BE2C (cell line): ENCODE measurements around the gene CMIP.

ENCODE experiments used
- DNase-seq: peaks from one replicate; pipeline ENCODE4 v3.0.0-alpha.2; 2020
- H3K27me3 ChIP-seq: fragments of 250-450 bp; sonication (Bioruptor Pico); 2 replicates; pipeline ENCODE4 v1.5.1; 2020; ENCODE audit warnings: mild to moderate bottlenecking
- H3K36me3 ChIP-seq: fragments of 250-450 bp; sonication (Bioruptor Pico); 2 replicates; pipeline ENCODE4 v1.5.1; 2020; ENCODE audit warnings: mild to moderate bottlenecking
- H3K4me1 ChIP-seq: fragments of 250-450 bp; sonication (Bioruptor Pico); 2 replicates; pipeline ENCODE4 v1.5.1; 2020
- H3K4me3 ChIP-seq: 2 replicates; pipeline ENCODE4 v1.5.1; 2011; ENCODE audit warnings: low read depth, low read length
- H3K9me3 ChIP-seq: fragments of 250-450 bp; sonication (Bioruptor Pico); 2 replicates; pipeline ENCODE4 v1.5.1; 2020
- TF ChIP-seq, protein P1 (sequence below): IDR thresholded peaks from 2 replicates; pipeline ENCODE4 v1.5.1; 2012; ENCODE audit warnings: mild to moderate bottlenecking, low read depth, low read length

Gene CMIP

DNA sequence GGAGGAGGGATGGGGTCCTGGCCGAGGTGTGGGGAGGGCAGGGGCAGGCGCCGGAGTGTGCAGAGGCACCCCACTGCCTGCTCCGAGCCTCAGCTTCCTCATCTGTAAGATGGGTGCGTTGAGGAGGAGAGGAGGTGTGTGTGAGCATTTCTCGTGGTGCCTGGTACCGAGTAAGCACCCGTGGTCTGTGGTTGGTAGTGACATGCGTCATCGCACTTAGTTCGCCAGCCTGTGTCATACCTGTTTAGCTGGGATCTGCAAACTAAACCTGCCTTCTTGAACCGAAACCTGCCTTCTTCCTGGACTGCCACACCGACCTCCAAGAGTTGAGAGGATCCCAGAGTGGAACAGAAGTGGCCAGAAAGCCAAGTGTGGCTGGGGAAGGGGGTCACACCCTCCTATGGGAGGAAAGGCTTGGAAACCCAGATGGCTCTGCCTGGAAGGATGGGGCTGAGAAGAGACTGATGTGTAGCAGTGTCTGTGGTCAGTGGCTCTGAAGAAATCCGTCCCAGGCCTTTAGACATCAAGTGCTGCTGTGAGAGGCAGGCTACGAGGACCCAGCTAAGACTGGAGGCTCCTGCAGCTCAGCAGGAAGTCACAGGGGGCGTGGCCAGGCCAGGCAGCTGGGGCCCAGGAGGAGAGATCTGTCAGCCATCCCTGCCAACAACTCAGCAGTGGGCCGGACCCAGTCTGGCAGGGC is 171.9 kb downstream of the CMIP start:
- no peaks in the 10 kb centered on the region for H3K27me3 ChIP-seq
- TF ChIP-seq, protein P1, sequence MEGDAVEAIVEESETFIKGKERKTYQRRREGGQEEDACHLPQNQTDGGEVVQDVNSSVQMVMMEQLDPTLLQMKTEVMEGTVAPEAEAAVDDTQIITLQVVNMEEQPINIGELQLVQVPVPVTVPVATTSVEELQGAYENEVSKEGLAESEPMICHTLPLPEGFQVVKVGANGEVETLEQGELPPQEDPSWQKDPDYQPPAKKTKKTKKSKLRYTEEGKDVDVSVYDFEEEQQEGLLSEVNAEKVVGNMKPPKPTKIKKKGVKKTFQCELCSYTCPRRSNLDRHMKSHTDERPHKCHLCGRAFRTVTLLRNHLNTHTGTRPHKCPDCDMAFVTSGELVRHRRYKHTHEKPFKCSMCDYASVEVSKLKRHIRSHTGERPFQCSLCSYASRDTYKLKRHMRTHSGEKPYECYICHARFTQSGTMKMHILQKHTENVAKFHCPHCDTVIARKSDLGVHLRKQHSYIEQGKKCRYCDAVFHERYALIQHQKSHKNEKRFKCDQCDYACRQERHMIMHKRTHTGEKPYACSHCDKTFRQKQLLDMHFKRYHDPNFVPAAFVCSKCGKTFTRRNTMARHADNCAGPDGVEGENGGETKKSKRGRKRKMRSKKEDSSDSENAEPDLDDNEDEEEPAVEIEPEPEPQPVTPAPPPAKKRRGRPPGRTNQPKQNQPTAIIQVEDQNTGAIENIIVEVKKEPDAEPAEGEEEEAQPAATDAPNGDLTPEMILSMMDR: no peak
- peak; percentile 40 for DNase-seq
- H3K9me3 ChIP-seq: no peaks in the 10 kb centered on the region
- H3K36me3 ChIP-seq: no peaks in the 10 kb centered on the region
- H3K4me3 ChIP-seq: no peak overlapping the region
- H3K4me1 ChIP-seq: no peaks in the 10 kb centered on the region

DNA sequence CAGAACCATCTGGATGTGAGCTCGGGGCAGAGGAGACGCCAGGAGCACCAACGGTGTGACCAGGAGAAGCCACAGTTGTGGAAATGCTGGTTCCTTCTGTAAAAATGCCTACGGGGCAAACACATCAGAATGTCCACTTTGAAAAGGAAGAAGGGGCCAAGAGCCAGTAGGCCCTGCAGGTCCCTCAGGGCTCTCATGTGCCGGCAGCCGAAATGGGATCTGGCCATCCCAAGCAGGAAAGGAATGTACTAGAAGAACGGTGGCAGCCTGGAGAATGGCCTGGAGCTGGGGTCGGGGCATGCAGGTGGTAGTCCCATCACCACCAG is 172.4 kb downstream of the CMIP start:
- no peak overlapping the region for H3K4me3 ChIP-seq
- H3K9me3 ChIP-seq: no peaks in the 10 kb centered on the region
- H3K4me1 ChIP-seq: no peaks in the 10 kb centered on the region
- TF ChIP-seq, protein P1: no peak
- no peaks in the 10 kb centered on the region for H3K27me3 ChIP-seq
- H3K36me3 ChIP-seq: no peaks in the 10 kb centered on the region
- DNase-seq: no peak

DNA sequence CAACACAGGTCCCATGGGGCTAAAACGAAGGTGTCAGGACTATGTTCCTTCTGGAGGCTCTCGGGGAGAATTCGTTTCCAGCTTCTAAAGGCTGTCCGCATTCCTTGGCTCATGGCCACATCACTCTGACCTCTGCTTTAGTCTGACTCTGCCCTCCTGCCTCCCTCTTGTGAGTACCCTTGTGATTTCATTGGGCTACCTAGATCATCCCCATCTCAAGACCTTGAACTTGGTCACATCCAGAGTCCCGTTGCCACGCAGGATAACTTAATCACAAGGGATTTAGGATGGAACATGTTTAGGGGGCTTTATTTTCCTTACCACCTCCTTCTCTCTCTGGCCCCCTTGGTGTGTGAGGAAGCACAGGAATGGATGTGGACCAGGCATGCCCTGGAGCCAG is 173.6 kb downstream of the CMIP start:
- DNase-seq: no peak
- Histone ChIP-seq H3K4me3 (no peak overlapping the region), H3K27me3 (no peaks in the 10 kb centered on the region), H3K4me1 (no peaks in the 10 kb centered on the region), H3K9me3 (no peaks in the 10 kb centered on the region), H3K36me3 (no peaks in the 10 kb centered on the region)
- TF ChIP-seq, protein P1: no peak

DNA sequence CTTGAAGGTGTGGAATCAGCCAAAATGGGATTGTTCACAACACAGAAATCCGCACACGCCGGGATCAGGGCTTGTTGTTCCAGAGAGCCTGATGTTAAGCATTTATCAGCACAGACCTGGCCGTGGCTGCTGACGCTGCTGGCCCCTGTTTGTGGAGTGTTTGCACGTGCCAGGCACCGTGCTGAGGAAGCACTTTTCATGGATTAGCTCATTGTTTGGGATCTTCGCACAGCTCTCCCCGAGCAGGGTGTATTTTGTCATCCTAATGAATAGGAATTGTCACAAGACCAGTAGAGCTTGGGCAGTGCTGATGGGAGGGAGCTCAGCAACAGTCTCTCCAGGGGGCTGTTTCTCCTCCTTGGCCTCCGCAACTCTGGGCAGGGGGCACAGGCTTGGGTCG is 174.1 kb downstream of the CMIP start:
- no peaks in the 10 kb centered on the region for H3K36me3 ChIP-seq
- DNase-seq: no peak
- no peaks in the 10 kb centered on the region for H3K9me3 ChIP-seq
- H3K4me3 ChIP-seq: no peak overlapping the region
- H3K4me1 ChIP-seq: no peaks in the 10 kb centered on the region
- no peaks in the 10 kb centered on the region for H3K27me3 ChIP-seq
- TF ChIP-seq, protein P1: no peak

DNA sequence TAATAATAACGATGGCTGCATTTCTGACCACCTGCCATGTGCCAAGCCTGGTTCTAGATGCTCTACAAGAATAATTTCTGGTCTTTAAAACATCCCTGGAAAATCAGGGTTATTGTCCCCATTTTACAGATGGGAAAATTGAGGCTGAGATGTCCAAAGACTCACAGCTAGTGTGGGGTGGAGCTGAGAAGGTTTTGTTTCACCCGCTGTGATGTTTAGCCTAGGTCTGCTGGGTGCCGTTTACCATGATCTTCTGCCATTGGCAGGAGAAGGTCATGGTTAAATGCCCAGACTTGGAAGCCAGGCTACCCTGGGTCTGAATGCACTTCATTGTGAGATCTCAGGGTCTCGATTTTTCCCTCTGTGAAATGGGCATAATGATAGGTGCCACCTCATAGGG is 175.4 kb downstream of the CMIP start:
- Histone ChIP-seq H3K36me3 (no peaks in the 10 kb centered on the region), H3K4me3 (no peak overlapping the region)
- TF ChIP-seq, protein P1: no peak

DNA sequence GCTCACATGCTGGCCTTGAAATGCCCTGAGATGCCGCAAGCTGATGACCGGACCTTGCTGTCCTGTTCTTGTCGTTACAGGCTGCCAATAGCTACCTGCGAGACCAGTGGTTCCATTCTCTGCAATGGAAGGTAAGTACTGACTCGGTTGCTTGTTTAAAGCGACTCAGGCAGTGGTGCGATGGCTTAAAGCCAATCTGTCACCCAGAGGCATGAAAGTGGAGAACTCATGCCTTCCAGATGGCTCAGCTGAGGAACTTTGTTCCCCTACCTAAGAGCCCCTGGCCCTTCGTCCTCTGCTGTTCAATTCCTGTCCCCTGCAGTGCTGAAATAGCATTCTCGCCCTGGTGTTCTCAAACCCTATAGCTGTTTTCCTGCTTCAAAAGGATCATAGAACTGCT is 176.2 kb downstream of the CMIP start:
- no peaks in the 10 kb centered on the region for H3K27me3 ChIP-seq
- H3K36me3 ChIP-seq: no peaks in the 10 kb centered on the region
- DNase-seq: no peak
- H3K4me3 ChIP-seq: no peak overlapping the region
- H3K9me3 ChIP-seq: no peaks in the 10 kb centered on the region
- H3K4me1 ChIP-seq: no peaks in the 10 kb centered on the region
- TF ChIP-seq, protein P1: no peak

More for the DNA sequence above, 175.4 kb downstream of the CMIP start:
- no peaks in the 10 kb centered on the region for H3K27me3 ChIP-seq
- H3K9me3 ChIP-seq: no peaks in the 10 kb centered on the region
- H3K4me1 ChIP-seq: no peaks in the 10 kb centered on the region
- no peak for DNase-seq
